Measurements from ENCODE around the gene BTD.

DNA sequence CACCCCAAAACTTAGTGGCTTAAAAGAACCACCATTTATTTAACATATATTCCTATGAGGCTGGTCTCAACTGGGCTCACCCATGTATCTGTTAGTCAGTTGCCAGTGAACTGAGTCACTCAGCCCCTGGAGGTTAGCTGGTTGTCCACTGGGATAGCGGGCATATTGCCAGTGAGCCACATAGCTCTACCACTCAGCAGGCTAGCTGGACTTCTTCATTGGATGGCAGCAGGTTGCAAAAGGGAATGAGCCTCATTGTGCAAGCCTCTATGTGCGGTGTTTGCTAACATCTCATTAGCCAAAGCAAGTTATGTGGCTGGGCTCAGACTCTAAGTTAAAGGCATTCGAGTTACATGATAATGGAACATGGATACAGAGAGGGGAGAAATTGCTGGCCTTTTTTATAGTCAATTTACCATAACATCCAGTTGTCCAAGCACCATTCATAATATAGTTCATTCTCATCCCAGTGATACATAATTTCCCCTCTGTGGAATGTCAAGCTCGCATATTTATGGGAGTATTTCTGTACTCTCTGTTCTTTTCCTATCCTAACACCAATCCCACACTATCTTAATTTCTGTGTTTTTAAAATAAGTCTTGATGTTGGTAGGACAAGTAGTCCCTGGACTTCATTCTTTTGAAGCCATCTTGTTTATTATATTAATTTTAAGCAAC is 8.7 kb downstream of the BTD start:
- TF ChIP-seq, protein P1, sequence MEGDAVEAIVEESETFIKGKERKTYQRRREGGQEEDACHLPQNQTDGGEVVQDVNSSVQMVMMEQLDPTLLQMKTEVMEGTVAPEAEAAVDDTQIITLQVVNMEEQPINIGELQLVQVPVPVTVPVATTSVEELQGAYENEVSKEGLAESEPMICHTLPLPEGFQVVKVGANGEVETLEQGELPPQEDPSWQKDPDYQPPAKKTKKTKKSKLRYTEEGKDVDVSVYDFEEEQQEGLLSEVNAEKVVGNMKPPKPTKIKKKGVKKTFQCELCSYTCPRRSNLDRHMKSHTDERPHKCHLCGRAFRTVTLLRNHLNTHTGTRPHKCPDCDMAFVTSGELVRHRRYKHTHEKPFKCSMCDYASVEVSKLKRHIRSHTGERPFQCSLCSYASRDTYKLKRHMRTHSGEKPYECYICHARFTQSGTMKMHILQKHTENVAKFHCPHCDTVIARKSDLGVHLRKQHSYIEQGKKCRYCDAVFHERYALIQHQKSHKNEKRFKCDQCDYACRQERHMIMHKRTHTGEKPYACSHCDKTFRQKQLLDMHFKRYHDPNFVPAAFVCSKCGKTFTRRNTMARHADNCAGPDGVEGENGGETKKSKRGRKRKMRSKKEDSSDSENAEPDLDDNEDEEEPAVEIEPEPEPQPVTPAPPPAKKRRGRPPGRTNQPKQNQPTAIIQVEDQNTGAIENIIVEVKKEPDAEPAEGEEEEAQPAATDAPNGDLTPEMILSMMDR (IDR thresholded peaks at IDR 0.05): no peak
- no peak for TF ChIP-seq POLR2A (IDR thresholded peaks at IDR 0.05)

Data from thyroid gland (tissue), 4 donors.